NCI-H2171 (cell line): Measurements from ENCODE around the gene SPATA6L.

Experiments used
- DNase-seq: peaks from one replicate; lab custom pipeline; 2025; lab: John Stamatoyannopoulos, UW

Gene SPATA6L

GRCh38 chr9:4583001-4583400 is 83.3 kb downstream of the SPATA6L start:
- DNase-seq = peak; percentile 12

GRCh38 chr9:4581861-4582565 is 84.3 kb downstream of the SPATA6L start:
- DNase-seq = no peak

DNA sequence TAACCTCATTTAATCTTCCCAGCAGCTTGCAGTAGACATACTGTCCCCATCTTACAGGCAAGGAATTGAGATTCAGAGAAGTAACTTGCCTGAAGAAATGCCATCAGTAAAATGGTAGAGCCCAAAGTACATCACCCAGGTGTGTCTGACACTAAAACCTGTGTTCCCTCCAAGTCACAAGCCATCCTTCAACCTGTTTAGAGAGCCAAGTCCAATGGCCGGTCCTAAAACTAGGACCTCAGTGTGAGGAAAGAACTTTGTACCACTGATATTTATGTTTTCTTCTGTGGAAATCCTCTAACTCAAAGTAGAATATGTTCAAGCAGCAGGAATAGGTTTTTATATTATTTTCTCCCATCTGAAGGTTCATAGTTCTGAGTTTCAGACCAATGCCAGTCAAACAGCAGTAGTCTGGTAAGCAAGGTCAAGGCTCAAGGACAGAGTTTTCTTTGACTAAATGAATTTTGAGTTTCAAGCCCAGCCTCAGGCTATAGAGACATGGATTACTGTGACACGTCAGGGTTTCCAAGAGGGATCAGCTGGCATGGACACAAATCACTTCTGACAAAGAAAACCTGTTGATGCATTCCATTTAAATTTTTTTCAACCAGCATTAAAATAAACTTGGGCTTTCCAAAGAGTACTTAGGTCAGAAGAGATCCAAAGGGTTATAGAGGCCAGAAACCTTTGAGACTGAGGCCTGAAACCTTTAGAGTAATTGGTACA is 85.1 kb downstream of the SPATA6L start:
- no peak for DNase-seq

DNA sequence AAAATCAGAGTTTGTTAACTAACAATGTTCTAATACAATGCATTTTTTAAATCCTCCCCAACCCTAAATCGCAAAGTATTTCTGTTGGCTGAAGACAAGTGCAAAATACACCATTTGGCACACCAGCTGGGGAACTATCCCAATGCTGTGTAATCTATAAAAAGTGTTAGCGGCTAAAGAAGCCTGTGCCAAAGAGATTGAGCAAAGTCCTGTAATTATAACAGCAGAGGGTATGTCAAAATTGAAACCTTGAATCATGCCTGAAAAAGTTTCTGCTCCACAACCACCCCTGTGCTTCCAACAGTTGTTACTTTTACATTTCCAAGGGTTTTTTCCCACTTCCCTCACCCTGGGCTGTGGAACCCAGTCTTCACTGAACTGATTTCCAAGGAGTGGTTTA is 87.3 kb downstream of the SPATA6L start:
- no peak for DNase-seq

DNA sequence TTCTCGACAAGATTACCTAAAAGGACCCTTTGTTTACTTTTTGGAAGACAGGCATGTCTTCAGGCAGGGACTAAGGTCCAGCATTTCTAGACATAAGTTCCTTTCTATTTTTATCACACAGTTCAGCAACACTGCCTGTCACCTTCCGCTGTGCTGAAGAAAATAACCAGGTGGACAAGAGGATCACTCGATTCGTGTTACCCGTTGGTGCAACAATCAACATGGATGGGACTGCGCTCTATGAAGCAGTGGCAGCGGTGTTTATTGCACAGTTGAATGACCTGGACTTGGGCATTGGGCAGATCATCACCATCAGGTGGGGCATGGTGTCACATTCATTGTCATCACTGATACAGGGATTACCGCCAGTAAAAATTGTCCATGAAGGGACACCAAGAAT is 89.8 kb downstream of the SPATA6L start:
- no peak for DNase-seq

- DNase-seq = no peak
Measured at GRCh38 chr9:4575997-4576396, 90.3 kb downstream of the SPATA6L start.

DNA sequence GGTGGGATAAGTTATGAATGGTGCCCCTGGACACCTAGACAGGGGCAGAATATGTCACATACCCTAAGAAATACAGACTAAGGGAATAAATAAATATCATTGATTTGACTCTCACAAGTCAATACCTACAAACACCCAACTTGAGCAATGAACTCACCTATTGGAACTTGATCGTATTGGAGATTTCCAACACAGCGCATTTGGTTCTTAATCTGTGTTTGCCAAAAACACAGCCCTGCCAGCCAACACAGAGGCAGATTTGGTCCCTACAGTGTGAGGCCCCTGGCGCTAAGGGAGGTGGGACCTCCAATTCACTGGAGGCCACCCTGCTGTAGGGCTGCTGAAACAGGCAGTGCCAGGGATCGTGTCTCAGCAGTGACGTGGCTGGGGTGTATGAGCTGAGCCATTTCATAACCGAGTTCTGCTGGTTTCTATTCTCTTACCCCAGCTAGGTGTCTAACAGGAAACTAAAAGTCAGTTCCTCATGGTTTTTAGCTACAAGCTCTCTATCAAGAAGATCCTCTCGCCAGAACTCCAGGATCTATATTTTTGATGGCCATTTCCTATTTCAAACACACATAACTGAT is 91.5 kb downstream of the SPATA6L start:
- DNase-seq = no peak

DNA sequence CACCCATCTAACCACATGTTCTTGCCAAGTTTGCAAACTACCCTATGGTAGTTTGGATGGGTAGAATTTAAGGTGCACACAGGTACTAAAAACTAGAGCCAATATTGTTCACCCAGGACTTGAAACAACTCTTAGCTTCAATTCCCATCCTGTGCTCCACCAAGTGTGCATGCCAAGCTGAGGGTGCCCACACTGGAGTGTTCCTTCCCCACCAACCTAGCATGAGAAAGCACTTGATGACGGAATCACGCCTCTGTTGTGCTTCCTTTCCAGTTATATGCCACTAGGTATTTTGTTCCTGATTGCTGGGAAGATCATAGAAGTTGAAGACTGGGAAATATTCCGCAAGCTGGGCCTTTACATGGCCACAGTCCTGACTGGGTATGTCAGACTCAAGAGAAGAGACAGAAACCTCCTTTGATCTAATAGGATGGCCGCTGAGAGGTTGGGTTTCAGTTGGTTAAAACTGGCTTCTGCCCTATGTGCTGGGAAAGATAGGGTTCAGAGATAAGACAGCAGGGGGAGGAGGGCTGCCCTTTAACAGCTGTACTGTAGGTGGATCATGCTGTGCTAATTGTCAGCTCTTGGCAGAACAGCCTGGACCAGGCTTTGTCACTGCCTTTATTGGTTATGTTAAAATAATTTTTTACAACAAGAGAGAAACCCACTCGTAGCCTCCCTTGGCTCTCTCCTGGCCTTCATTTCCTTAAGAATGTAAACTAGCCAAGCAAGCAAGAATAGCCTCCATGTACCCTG is 92.5 kb downstream of the SPATA6L start:
- peak; percentile 54 for DNase-seq

DNA sequence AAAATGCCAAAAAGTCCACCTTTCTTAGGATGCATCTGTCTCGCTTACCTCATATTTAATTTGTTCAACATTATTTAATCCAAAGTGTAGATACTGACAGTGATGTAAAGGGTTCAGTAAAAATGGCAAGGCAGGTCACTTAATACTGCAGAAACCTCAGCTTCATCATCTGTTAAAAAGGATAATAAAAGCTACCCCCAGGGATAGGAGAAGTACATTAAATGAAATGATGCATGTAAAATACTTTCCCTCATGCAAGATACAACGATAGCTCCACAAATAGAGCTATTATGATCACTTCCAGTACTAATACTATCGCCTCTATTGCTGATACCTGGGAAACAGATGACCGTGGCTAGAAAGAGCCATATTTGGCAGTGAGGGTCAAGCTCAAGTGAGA is 93.1 kb downstream of the SPATA6L start:
- DNase-seq = no peak

- DNase-seq = no peak
Measured at GRCh38 chr9:4572184-4572826, 94.0 kb downstream of the SPATA6L start.

DNA sequence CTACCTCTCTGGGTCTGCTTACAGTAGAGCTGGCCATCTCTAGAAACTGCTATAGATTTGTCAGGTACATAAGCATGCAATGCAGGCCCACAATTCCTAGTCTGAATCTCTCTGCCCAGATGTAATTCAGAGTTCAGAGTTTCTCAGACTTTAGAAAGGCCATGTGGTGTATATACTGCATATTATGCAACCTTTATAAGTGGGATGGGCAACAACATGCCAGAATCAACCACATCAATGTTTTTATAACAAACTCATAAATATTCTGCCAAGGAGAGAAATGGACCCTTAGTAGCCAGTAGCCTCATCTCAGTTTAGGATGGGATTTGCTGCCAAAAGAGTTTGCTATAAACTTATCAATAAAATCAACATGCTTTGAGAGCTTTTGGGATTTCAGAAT is 97.2 kb downstream of the SPATA6L start:
- DNase-seq = no peak

DNA sequence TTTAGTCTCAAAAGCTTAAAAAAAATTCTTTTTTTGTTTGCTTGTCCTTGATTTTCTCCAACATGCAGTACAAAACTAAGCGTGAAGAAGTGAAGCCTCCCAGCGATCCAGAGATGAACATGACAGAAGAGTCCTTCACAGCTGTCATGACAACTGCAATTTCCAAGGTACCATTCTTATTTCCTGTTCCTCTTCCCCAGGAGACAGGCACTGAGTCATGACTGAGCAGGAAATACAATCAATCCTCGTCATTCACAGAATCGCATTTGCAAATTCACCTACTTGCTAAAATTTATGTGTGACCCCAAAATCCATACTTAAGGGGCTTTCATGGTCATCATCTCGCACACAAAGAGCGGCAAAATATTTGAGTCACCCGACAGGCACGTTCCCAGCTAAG is 98.7 kb downstream of the SPATA6L start:
- DNase-seq = no peak

- no peak for DNase-seq
Measured at GRCh38 chr9:4566806-4567205, 99.5 kb downstream of the SPATA6L start.

DNA sequence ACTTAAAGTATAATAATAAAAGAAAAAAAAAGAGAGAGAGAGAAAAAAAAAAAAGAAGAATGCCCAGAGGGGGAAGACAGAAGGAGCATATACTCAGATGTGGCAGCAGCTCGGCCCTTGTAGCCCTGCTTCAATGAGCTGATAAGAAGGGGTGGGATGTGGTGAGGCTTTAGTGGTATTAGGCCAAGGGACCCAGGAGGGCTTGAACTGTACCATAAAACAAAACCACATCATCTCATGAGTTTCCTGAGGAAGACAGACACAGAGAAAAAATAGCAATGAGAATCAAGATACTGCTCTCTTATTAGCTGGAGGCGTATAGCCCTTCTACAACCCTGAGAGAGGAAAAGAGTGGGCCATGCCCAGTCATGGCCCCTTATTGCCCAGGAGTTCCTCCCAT is 103.2 kb downstream of the SPATA6L start:
- no peak for DNase-seq

GRCh38 chr9:4559261-4560182 is 106.8 kb downstream of the SPATA6L start:
- no peak for DNase-seq

GRCh38 chr9:4558371-4558998 is 107.8 kb downstream of the SPATA6L start:
- DNase-seq = no peak

GRCh38 chr9:4555236-4555635 is 111.0 kb downstream of the SPATA6L start:
- peak; percentile 6 for DNase-seq

GRCh38 chr9:4553951-4554381 is 112.3 kb downstream of the SPATA6L start:
- DNase-seq = no peak

- DNase-seq = no peak
Measured at GRCh38 chr9:4550777-4551484, 115.3 kb downstream of the SPATA6L start.

DNA sequence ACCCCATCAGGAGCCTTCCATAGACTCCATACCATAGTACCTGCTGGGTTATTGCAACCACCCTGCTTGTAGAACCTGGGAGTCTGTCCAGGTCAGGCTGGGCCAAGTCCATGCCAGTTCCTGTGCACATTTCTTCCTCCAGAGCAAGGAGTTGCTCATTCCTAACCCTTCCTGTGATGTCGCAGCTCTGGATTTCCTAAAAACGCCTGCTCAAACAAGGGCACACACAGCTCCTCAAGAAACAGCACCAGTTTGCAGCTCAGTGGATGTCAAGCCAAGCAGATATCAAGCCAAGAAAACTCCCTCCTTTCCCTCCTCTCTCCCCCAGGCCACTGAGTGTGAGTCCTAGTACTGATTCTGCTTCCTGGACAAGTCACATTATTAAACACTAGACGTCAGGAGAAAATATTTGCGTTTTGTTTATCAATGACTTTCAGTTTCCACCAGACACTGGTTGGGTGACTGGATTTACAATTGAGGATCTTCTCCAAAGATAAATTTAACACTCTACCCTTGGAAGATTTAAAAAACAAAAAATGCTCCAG is 116.5 kb downstream of the SPATA6L start:
- no peak for DNase-seq
